ENCODE results near the gene SELENON. TPM values are rescaled to one million over a fixed set of nuclear protein-coding genes. Genes with fewer than 3 reads are reported as not detected.

SELENON gene
- total and polyA plus RNA-seq, 2 of the 13 experiments (the other 11 are each of a cell fraction or from before 2014, with no cell fraction given), result 3.8 to 8.0 TPM

- no peak for TF ChIP-seq CEBPZ (IDR thresholded peaks at IDR 0.05; ENCODE audit: low read length)
Measured at GRCh38 chr1:25787760-25788166, 12.2 kb upstream of the SELENON start (continued).

GRCh38 chr1:25790472-25790871 is 9.5 kb upstream of the SELENON start:
- ATAC-seq (no peak), FAIRE-seq (no peak), DNase-seq (ENCODE audit: low spot score) (no peak)
- no peaks in the 10 kb centered on the region for H4K20me1 ChIP-seq (ENCODE audit: insufficient read depth, low read length)
- no peak overlapping the region for H3K9ac ChIP-seq (ENCODE audit: insufficient read depth, low read depth, low read length)
- no peak overlapping the region for H2AFZ ChIP-seq (ENCODE audit: low read length)
- in situ Hi-C loops (cut with HindIII; ENCODE audit: extremely low pct_ligation_motif_present, low pct_unique_long_range_greater_than_20kb), result no loop called here
- no peaks in the 10 kb centered on the region for H3K36me3 ChIP-seq (replicated peaks in 1 of 2; ENCODE audit: control insufficient read depth in 1 of 2, insufficient read depth in 2 of 2, low read length in 2 of 2)
- H3K27me3 ChIP-seq (ENCODE audit: control insufficient read depth in 1 of 2, insufficient read depth in 2 of 2, low read length in 2 of 2), result peaks cover 0 to 27% of the 10 kb centered on the region in 2 experiments; a peak in 2 of 5 replicates
- ChIA-PET CTCF (ENCODE audit: low intra/inter-chr PET ratio, low total read pairs) (no interaction called here), POLR2A (no interaction called here)
- H3K4me1 ChIP-seq (ENCODE audit: insufficient read depth, low read length), result peaks cover 13% of the 10 kb centered on the region; the same call in 1 of the 2 replicates
- WGBS (ENCODE audit: low lambda C conversion rate), result 25% methylated on average over 6 of the region's 6 CpGs
- H3K79me2 ChIP-seq (ENCODE audit: insufficient read depth, low read length), result no peaks in the 10 kb centered on the region
- no peak overlapping the region for H3K4me2 ChIP-seq (ENCODE audit: low read depth, low read length)
- no TSS peak for BruUV-seq (replicated peaks)
- no peaks in the 10 kb centered on the region for H3K9me3 ChIP-seq (ENCODE audit: low read length)
- no peak overlapping the region for H3K4me3 ChIP-seq (replicated peaks in 1 of 3; ENCODE audit: insufficient read depth in 1 of 3, low read depth in 2 of 3, low read length in 3 of 3)
- no peak overlapping the region for H3K27ac ChIP-seq (ENCODE audit: extremely low read length, insufficient read depth, low read length)
- intact Hi-C loops (cut with micrococcal nuclease; ENCODE audit: unreplicated experiment), result no loop called here
- TF ChIP-seq KIAA2018 (CRISPR knock-in tag; IDR thresholded peaks at IDR 0.05; ENCODE audit: borderline replicate concordance) (no peak), FLYWCH1 (CRISPR knock-in tag; IDR thresholded peaks at IDR 0.05) (no peak), PHF8 (CRISPR knock-in tag; IDR thresholded peaks at IDR 0.05) (no peak), TFDP1 (CRISPR knock-in tag; IDR thresholded peaks at IDR 0.05; ENCODE audit: borderline replicate concordance) (no peak), ZNF101 (CRISPR knock-in tag; IDR thresholded peaks at IDR 0.05; ENCODE audit: borderline replicate concordance, low read depth) (no peak), RAD51 (IDR thresholded peaks at IDR 0.05; ENCODE audit: borderline replicate concordance) (no peak), TARDBP (CRISPR knock-in tag; IDR thresholded peaks at IDR 0.05) (no peak), SIX1 (CRISPR knock-in tag; IDR thresholded peaks at IDR 0.05; ENCODE audit: borderline replicate concordance) (no peak), MXD3 (CRISPR knock-in tag; IDR thresholded peaks at IDR 0.05) (no peak)
